Occipital lobe (tissue), 2 donors: Measurements from ENCODE around the gene SULF2. TPM values are rescaled to one million over a fixed set of nuclear protein-coding genes. Genes with fewer than 3 reads are reported as not detected.

Experiments used
- DNase-seq: peaks from one replicate; lab custom pipeline; 2025; lab: John Stamatoyannopoulos, UW
- total RNA-seq: library from RNA; depleted of rRNA; stranded (reverse); fragments of >200 nt; gene quantifications from one replicate; pipeline ENCODE4 v1.2.3, GENCODE V29; 2014

SULF2 gene
- total RNA-seq, 1 donor from 2014 or later, result 9.4 TPM

- no peak for DNase-seq
Observed at GRCh38 chr20:47713163-47713562, 72.1 kb downstream of the SULF2 start.

- peak; percentile 3 for DNase-seq
Observed at GRCh38 chr20:47711046-47711752, 74.1 kb downstream of the SULF2 start.

- no peak for DNase-seq
Observed at GRCh38 chr20:47710665-47711045, 74.6 kb downstream of the SULF2 start.

GRCh38 chr20:47708953-47709833 is 76.1 kb downstream of the SULF2 start:
- DNase-seq, result no peak

- DNase-seq, result no peak
Observed at GRCh38 chr20:47708140-47708807, 77.0 kb downstream of the SULF2 start.

- DNase-seq, result no peak
Observed at GRCh38 chr20:47706345-47706744, 78.9 kb downstream of the SULF2 start.

GRCh38 chr20:47705497-47705856 is 79.8 kb downstream of the SULF2 start:
- DNase-seq, result no peak

- DNase-seq, result peak; percentile 49
Observed at GRCh38 chr20:47704746-47705496, 80.4 kb downstream of the SULF2 start.

GRCh38 chr20:47703748-47704147 is 81.5 kb downstream of the SULF2 start:
- DNase-seq, result no peak

- peak; percentile 38 for DNase-seq
Observed at GRCh38 chr20:47701612-47702011, 83.7 kb downstream of the SULF2 start.

GRCh38 chr20:47700327-47700726 is 85.0 kb downstream of the SULF2 start:
- no peak for DNase-seq

- no peak for DNase-seq
Observed at GRCh38 chr20:47699818-47700217, 85.5 kb downstream of the SULF2 start.

- no peak for DNase-seq
Observed at GRCh38 chr20:47698142-47698541, 87.1 kb downstream of the SULF2 start.

GRCh38 chr20:47696856-47697255 is 88.4 kb downstream of the SULF2 start:
- no peak for DNase-seq

- no peak for DNase-seq
Observed at GRCh38 chr20:47694021-47694818, 91.1 kb downstream of the SULF2 start.

- no peak for DNase-seq
Observed at GRCh38 chr20:47691625-47692024, 93.7 kb downstream of the SULF2 start.

- DNase-seq, result no peak
Observed at GRCh38 chr20:47689731-47690130, 95.5 kb downstream of the SULF2 start.

- DNase-seq, result no peak
Observed at GRCh38 chr20:47688385-47689381, 96.6 kb downstream of the SULF2 start.
